Glutamatergic neuron (in vitro differentiated cells): Measurements from ENCODE around the gene SASH1. TPM values are rescaled to one million over a fixed set of nuclear protein-coding genes. Genes with fewer than 3 reads are reported as not detected.

Source experiments
- DNase-seq: peaks from one replicate; pipeline ENCODE4 v3.0.0; 2022
- H3K27ac Mint-ChIP-seq: one replicate; pipeline ENCODE4 v1.8.0; 2020; ENCODE audit warnings: mild to moderate bottlenecking, mixed read lengths, inconsistent platforms; ENCODE audit not compliant: unreplicated experiment
- H3K27me3 Mint-ChIP-seq: one replicate; pipeline ENCODE4 v1.8.0; 2020; ENCODE audit warnings: mild to moderate bottlenecking, moderate library complexity, mixed read lengths, inconsistent platforms; ENCODE audit not compliant: unreplicated experiment
- H3K36me3 Mint-ChIP-seq: one replicate; pipeline ENCODE4 v1.8.0; 2020; ENCODE audit warnings: mild to moderate bottlenecking, mixed read lengths, inconsistent platforms; ENCODE audit not compliant: unreplicated experiment
- H3K4me1 Mint-ChIP-seq: one replicate; pipeline ENCODE4 v1.8.0; 2020; ENCODE audit warnings: mild to moderate bottlenecking, low read depth, mixed read lengths, inconsistent platforms; ENCODE audit not compliant: unreplicated experiment
- H3K4me3 Mint-ChIP-seq: one replicate; pipeline ENCODE4 v1.8.0; 2020; ENCODE audit warnings: mild to moderate bottlenecking, mixed read lengths, inconsistent platforms; ENCODE audit not compliant: unreplicated experiment
- H3K9me3 Mint-ChIP-seq: one replicate; pipeline ENCODE4 v1.8.0; 2020; ENCODE audit warnings: mild to moderate bottlenecking, moderate library complexity, mixed read lengths, inconsistent platforms; ENCODE audit not compliant: unreplicated experiment
- total RNA-seq: library from RNA; stranded (reverse); fragmentation: NEBNext Ultra II Directional; extraction: Animal tissue kit (Norgen Biotek cat#: 25700); gene quantifications from one replicate; pipeline ENCODE4 v1.2.1, GENCODE V29; 2021; ENCODE audit not compliant: unreplicated experiment
- TF ChIP-seq, protein P1 (sequence below): fragments of 200-600 bp; sonication (generic); IDR thresholded peaks from one replicate; pipeline ENCODE4 v1.5.0; 2021; ENCODE audit not compliant: partially characterized antibody, unreplicated experiment

Gene SASH1
- total RNA-seq, 1 donor from 2014 or later = 5.0 TPM

DNA sequence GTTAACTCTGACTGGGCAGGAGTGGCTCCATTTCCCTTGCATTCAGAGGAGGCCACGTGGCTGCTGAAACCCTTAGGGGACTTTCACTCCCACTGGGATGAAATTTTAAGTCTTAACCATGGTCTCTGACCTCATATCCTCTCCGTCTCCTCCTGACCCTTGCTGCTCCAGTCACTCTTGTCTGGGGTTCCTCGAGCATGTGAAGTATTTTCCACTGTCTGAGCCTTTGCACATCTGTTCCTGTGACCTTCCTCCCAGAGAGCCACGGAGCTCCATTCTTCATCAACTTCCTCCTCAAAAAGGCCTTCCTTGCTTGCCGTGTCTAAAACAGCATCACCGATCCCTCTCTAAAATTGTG lies 251.2 kb downstream of the SASH1 start:
- Mint-ChIP-seq H3K36me3 (peaks cover 5% of the 10 kb centered on the region), H3K9me3 (no peaks in the 10 kb centered on the region), H3K4me1 (no peaks in the 10 kb centered on the region), H3K4me3 (no peak overlapping the region), H3K27me3 (no peaks in the 10 kb centered on the region), H3K27ac (no peak overlapping the region)
- TF ChIP-seq, protein P1, sequence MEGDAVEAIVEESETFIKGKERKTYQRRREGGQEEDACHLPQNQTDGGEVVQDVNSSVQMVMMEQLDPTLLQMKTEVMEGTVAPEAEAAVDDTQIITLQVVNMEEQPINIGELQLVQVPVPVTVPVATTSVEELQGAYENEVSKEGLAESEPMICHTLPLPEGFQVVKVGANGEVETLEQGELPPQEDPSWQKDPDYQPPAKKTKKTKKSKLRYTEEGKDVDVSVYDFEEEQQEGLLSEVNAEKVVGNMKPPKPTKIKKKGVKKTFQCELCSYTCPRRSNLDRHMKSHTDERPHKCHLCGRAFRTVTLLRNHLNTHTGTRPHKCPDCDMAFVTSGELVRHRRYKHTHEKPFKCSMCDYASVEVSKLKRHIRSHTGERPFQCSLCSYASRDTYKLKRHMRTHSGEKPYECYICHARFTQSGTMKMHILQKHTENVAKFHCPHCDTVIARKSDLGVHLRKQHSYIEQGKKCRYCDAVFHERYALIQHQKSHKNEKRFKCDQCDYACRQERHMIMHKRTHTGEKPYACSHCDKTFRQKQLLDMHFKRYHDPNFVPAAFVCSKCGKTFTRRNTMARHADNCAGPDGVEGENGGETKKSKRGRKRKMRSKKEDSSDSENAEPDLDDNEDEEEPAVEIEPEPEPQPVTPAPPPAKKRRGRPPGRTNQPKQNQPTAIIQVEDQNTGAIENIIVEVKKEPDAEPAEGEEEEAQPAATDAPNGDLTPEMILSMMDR = no peak
- DNase-seq = no peak

DNA sequence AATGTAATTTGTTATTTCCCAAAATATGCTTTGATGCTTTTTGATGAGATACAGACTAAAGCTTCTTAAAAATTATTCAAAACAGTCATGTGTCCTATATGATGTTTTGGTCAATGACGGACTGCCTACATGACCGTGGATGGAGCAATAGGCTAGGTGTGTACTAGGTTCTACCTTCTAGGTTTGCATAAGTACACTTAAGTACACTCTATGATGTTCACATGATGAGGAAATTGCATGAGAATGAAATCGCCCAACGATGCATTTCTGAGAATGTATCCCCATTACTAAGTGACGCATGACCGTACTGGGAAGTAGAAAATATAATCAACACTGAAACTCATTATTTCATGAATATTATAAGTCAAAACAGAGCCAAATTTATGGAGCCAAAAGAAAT lies 252.9 kb downstream of the SASH1 start:
- H3K4me3 Mint-ChIP-seq = no peak overlapping the region
- no peaks in the 10 kb centered on the region for H3K4me1 Mint-ChIP-seq
- no peaks in the 10 kb centered on the region for H3K36me3 Mint-ChIP-seq
- no peaks in the 10 kb centered on the region for H3K9me3 Mint-ChIP-seq
- no peak for DNase-seq
- H3K27ac Mint-ChIP-seq = no peak overlapping the region
- TF ChIP-seq, protein P1 = no peak
- H3K27me3 Mint-ChIP-seq = no peaks in the 10 kb centered on the region

DNA sequence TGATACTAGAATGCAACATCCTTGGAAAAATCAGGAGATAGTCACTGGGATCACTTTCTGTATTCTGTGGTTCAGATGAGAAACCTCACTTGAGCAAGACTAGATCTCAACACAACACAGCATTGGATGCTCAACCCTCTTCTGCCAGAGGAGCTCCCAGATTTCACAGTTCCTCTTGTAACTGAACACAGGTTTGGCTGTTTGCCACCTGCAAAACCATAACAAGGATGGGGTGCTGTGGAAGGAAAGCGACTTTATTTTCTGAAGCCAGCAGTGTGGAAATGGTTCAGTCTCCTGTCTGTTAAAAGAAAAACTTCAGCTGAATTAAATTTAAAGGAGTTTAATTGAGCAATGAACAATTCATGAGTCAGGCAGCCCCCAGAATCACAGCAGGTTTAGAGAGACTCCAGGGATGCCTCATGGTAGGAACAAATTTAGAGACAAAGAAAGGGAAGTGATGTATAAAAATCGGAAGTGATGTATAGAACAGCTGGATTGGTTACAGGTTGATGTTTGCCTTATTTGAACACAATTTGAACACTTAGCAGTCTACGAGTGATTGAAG lies 254.3 kb downstream of the SASH1 start:
- peaks cover under 1% of the 10 kb centered on the region for H3K27me3 Mint-ChIP-seq
- no peak for DNase-seq
- no peaks in the 10 kb centered on the region for H3K4me1 Mint-ChIP-seq
- TF ChIP-seq, protein P1 = no peak
- no peak overlapping the region for H3K4me3 Mint-ChIP-seq
- peaks cover under 1% of the 10 kb centered on the region for H3K9me3 Mint-ChIP-seq
- no peak overlapping the region for H3K27ac Mint-ChIP-seq
- H3K36me3 Mint-ChIP-seq = peaks cover under 1% of the 10 kb centered on the region

DNA sequence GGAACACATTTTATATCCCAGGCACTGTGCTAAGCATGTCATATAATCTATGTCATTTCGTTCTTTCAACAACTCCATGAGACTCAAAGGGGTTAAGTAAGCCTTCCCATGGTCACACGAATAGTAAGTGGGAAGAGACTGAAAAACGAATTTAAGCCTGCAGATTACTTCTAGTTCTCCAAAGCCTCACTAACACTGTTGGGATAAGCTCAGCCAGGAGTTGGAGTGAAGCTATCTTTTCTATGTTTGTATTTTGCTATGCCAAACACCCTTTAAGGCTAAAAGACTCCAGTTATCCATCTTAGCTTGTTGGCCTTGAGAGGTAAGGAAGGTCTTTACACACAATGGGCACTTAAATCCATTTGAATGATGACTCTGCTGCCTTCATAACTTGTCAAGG lies 256.1 kb downstream of the SASH1 start:
- Mint-ChIP-seq H3K4me1 (no peaks in the 10 kb centered on the region), H3K9me3 (peaks cover 2% of the 10 kb centered on the region), H3K27ac (no peak overlapping the region), H3K36me3 (peaks cover 5% of the 10 kb centered on the region), H3K4me3 (no peak overlapping the region), H3K27me3 (peaks cover 1% of the 10 kb centered on the region)
- TF ChIP-seq, protein P1 = no peak
- no peak for DNase-seq

DNA sequence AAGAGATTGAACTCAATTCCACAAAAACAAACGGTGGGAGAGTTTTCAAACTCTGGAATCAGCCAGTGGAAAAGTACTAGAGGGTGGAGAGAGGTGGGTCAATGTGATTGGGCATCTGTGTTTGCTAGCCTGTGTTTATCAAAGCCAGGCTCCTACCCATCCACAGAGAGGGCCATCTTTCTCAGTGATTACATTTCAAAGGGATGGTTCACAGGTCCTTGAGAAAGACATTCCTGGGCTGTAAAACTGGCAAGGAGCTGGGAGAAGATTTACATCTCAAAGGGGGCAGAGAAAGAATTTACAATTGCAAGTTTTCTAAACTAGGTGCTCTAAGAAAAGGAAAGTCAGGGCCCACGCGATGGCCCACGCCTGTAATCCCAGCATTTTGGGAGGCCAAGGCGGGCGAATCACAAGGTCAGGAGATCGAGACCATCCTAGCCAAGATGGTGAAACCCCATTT lies 257.4 kb downstream of the SASH1 start:
- no peak for DNase-seq
- no peaks in the 10 kb centered on the region for H3K4me1 Mint-ChIP-seq
- H3K27ac Mint-ChIP-seq = no peak overlapping the region
- H3K9me3 Mint-ChIP-seq = peaks cover 2% of the 10 kb centered on the region
- TF ChIP-seq, protein P1 = no peak
- H3K27me3 Mint-ChIP-seq = peaks cover 1% of the 10 kb centered on the region
- no peak overlapping the region for H3K4me3 Mint-ChIP-seq
- peaks cover 5% of the 10 kb centered on the region for H3K36me3 Mint-ChIP-seq
